A673 (cell line): ENCODE measurements around the gene HTD2. TPM values are rescaled to one million over a fixed set of nuclear protein-coding genes. Genes with fewer than 3 reads are reported as not detected.
"Not testable (repeated sequence)": the region's sequence is repeated elsewhere in the genome, so short reads cannot be mapped to it uniquely, and the experiment has no call there.

Source experiments
- BruUV-seq: library from RNA; stranded (reverse); fragments of 400-500 nt; replicated peaks from 2 replicates; lab custom pipeline; 2021; lab: Mats Ljungman, UMichigan
- CTCF ChIA-PET: fragments of 300-600 bp; sonication (Branson Sonifier 250); formaldehyde crosslinking; loops from one replicate; lab custom pipeline; 2022; ENCODE audit warnings: antibody characterized with exemption; lab: Charles Lee
- POLR2A ChIA-PET: fragments of 300-600 bp; sonication (Branson Sonifier 250); formaldehyde crosslinking; loops from one replicate; lab custom pipeline; 2022; ENCODE audit warnings: antibody characterized with exemption; ENCODE audit not compliant: low non-redundant PET; lab: Charles Lee
- DNase-seq: peaks from one replicate; pipeline ENCODE4 v3.0.0-alpha.2; 2015; ENCODE audit warnings: low spot score
- H3K27ac ChIP-seq: fragments of 200-600 bp; sonication (generic); 2 replicates; pipeline ENCODE4 v1.5.1; 2016; ENCODE audit warnings: mixed run types, low read depth, mild to moderate bottlenecking, mixed read lengths, antibody characterized with exemption, low read length; ENCODE audit not compliant: poor library complexity, severe bottlenecking
- H3K27me3 ChIP-seq: fragments of 200-600 bp; sonication (generic); replicated peaks from 2 replicates; pipeline ENCODE4 v1.6.1; 2017; ENCODE audit warnings: mixed run types, low read depth, mild to moderate bottlenecking, mixed read lengths, antibody characterized with exemption, low read length; ENCODE audit not compliant: insufficient read depth, poor library complexity
- H3K36me3 ChIP-seq: fragments of 200-600 bp; sonication (generic); 2 replicates; pipeline ENCODE4 v1.6.1; 2016; ENCODE audit warnings: mixed run types, mild to moderate bottlenecking, mixed read lengths, antibody characterized with exemption, low read length; ENCODE audit not compliant: insufficient read depth, poor library complexity, severe bottlenecking
- H3K4me1 ChIP-seq: fragments of 200-600 bp; sonication (generic); 2 replicates; pipeline ENCODE4 v1.6.1; 2017; ENCODE audit warnings: mixed run types, mild to moderate bottlenecking, mixed read lengths, antibody characterized with exemption, low read length; ENCODE audit not compliant: insufficient read depth, poor library complexity, severe bottlenecking
- H3K4me3 ChIP-seq: fragments of 200-600 bp; sonication (generic); 2 replicates; pipeline ENCODE4 v1.5.1; 2016; ENCODE audit warnings: low read depth, mixed run types, mild to moderate bottlenecking, mixed read lengths, low read length; ENCODE audit not compliant: poor library complexity, severe bottlenecking
- H3K9me3 ChIP-seq: fragments of 200-600 bp; sonication (generic); 2 replicates; pipeline ENCODE4 v1.6.1; 2016; ENCODE audit warnings: mixed run types, low read depth, mild to moderate bottlenecking, mixed read lengths, antibody characterized with exemption, low read length; ENCODE audit not compliant: poor library complexity, severe bottlenecking
- EZH2 ChIP-seq: fragments of 200-600 bp; sonication (generic); IDR thresholded peaks from 2 replicates; pipeline ENCODE4 v1.6.1; 2017; ENCODE audit warnings: borderline replicate concordance, low read depth, mild to moderate bottlenecking, mixed read lengths, antibody characterized with exemption, low read length; ENCODE audit not compliant: poor library complexity, severe bottlenecking
- intact Hi-C: fragments of 100-400 bp; cut with micrococcal nuclease; formaldehyde crosslinking; loops from one replicate; pipeline ENCODE4 v1.10.0; 2022; ENCODE audit not compliant: unreplicated experiment
- total RNA-seq: library from RNA; stranded (reverse); gene quantifications from 2 replicates; pipeline ENCODE4 v1.2.3, GENCODE V29; 2021
- TF ChIP-seq, protein P1 (sequence below): fragments of 300-800, 200-600 bp; sonication (generic); conservative IDR thresholded peaks from 2 replicates; pipeline ENCODE4 v1.5.1; 2017; ENCODE audit warnings: low read depth, mild to moderate bottlenecking, antibody characterized with exemption, low read length, moderate library complexity, mixed read lengths

The HTD2 gene
- total RNA-seq, 1 experiment from 2014 or later: 9.0 TPM

DNA sequence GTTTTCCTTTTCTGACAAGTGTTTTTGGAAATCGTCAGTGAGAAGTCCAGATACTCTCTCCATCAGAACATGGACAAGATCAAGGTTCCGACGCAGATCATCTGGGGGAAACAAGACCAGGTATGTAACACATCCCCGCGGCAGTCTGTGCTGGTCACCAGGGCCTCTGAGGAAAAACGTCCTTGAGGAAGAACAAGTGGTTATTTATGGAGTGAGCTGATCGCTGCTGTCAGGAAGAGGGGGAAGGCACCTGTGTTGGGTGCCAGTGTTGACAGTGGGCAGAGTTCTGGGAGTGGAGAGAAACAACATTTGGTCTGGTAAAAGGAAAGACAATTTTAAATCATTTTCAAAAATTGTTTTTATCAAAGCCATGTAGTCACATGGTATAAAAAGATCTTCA, 21.0 kb upstream of the HTD2 start:
- Histone ChIP-seq H3K27ac (peak overlapping the region; percentile 47), H3K27me3 (no peaks in the 10 kb centered on the region), H3K9me3 (no peaks in the 10 kb centered on the region), H3K36me3 (peaks cover 77% of the 10 kb centered on the region), H3K4me1 (no peaks in the 10 kb centered on the region), H3K4me3 (no peak overlapping the region)
- BruUV-seq: no TSS peak
- no peak for DNase-seq
- intact Hi-C loops: no loop called here
- no peak for TF ChIP-seq EZH2
- TF ChIP-seq, protein P1, sequence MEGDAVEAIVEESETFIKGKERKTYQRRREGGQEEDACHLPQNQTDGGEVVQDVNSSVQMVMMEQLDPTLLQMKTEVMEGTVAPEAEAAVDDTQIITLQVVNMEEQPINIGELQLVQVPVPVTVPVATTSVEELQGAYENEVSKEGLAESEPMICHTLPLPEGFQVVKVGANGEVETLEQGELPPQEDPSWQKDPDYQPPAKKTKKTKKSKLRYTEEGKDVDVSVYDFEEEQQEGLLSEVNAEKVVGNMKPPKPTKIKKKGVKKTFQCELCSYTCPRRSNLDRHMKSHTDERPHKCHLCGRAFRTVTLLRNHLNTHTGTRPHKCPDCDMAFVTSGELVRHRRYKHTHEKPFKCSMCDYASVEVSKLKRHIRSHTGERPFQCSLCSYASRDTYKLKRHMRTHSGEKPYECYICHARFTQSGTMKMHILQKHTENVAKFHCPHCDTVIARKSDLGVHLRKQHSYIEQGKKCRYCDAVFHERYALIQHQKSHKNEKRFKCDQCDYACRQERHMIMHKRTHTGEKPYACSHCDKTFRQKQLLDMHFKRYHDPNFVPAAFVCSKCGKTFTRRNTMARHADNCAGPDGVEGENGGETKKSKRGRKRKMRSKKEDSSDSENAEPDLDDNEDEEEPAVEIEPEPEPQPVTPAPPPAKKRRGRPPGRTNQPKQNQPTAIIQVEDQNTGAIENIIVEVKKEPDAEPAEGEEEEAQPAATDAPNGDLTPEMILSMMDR: no peak
- CTCF ChIA-PET: no interaction called here
- POLR2A ChIA-PET: no interaction called here

DNA sequence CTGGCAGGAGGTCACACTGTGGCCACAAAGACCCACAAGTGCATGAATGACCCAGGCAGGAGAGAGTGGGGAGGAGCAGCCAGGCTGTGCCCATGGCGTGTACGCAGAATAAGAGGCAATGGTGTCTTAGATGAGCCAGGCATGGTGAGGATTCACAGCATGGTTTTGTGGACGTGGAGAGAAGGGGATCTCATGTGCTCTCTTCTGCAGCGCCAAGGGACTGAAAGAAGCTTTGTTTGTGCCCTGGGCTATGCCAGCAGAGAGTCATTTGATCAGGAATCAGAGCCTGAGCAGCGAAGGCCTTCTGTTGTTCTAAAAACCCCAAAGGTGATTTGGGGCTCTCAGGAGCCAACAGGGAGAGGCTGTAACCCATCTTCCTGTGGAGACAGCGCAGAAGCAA, 19.0 kb upstream of the HTD2 start:
- BruUV-seq: no TSS peak
- no peaks in the 10 kb centered on the region for H3K9me3 ChIP-seq
- no peaks in the 10 kb centered on the region for H3K27me3 ChIP-seq
- TF ChIP-seq, protein P1: no peak
- TF ChIP-seq EZH2: no peak
- CTCF ChIA-PET: no interaction called here
- H3K36me3 ChIP-seq: peaks cover 68% of the 10 kb centered on the region
- H3K4me3 ChIP-seq: no peak overlapping the region
- no peak for DNase-seq
- intact Hi-C loops: no loop called here
- peak overlapping the region; percentile 42 for H3K27ac ChIP-seq
- POLR2A ChIA-PET: no interaction called here
- no peaks in the 10 kb centered on the region for H3K4me1 ChIP-seq

DNA sequence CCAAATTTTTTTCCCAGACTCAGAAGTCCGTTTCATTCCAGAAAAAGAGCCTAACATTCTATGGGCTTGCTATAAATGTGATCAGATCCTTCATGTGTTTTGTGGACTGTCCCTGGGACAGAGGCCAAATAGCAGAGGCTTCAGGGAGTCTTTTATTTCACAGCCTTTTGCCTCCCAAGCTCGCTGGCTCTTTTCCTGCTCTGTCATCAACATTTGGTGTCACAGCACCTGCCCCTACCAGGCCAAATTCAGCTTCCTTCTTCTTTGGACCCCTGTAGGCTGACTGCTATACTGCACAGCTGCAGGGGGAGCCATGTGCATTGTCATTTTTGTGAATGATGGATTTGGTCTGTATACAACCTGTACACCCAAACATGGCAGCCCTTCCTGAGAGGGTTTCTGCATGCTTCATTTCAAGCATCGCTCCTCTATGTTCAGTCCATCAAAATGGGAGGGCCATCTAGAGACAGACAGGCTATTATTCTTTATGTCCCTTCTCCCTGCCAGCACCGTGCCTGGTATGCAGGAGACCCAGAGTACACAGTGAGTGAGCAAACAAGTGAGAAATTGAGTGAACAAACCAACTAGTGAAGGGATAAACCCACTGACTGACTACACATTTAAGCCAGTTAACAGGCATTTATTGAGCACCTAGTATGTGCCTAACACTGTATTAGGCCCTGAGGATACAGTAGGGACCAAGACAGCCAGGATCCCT, 18.1 kb upstream of the HTD2 start:
- POLR2A ChIA-PET: no interaction called here
- Histone ChIP-seq H3K4me1 (no peaks in the 10 kb centered on the region), H3K36me3 (peaks cover 66% of the 10 kb centered on the region), H3K27ac (peak overlapping the region; percentile 42), H3K27me3 (no peaks in the 10 kb centered on the region), H3K9me3 (no peaks in the 10 kb centered on the region), H3K4me3 (no peak overlapping the region)
- intact Hi-C loops: no loop called here
- BruUV-seq: no TSS peak
- DNase-seq: no peak
- TF ChIP-seq EZH2: no peak
- TF ChIP-seq, protein P1: no peak
- CTCF ChIA-PET: no interaction called here

DNA sequence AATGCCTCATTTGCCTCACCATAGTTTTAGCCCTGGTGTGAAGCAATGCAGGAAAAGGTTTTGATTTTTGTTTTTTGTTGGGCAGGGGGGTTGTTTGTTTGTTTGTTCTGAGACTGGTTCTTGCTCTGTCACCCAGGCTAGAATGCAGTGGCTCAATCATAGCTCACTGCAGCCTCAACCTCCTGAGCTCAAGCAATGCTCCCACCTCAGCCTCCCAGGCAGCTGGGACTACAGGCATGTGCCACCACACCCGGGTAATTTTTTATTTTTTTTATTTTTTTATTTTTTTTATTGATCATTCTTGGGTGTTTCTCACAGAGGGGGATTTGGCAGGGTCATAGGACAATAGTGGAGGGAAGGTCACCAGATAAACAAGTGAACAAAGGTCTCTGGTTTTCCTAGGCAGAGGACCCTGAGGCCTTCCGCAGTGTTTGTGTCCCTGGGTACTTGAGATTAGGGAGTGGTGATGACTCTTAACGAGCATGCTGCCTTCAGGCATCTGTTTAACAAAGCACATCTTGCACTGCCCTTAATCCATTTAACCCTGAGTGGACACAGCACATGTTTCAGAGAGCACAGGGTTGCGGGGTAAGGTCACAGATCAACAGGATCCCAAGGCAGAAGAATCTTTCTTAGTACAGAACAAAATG, 17.2 kb upstream of the HTD2 start:
- H3K27ac ChIP-seq, BruUV-seq, DNase-seq, intact Hi-C loops, H3K9me3 ChIP-seq, H3K27me3 ChIP-seq, POLR2A ChIA-PET, CTCF ChIA-PET, H3K4me3 ChIP-seq, H3K4me1 ChIP-seq: not testable (repeated sequence)
- H3K36me3 ChIP-seq: peaks cover 66% of the 10 kb centered on the region

DNA sequence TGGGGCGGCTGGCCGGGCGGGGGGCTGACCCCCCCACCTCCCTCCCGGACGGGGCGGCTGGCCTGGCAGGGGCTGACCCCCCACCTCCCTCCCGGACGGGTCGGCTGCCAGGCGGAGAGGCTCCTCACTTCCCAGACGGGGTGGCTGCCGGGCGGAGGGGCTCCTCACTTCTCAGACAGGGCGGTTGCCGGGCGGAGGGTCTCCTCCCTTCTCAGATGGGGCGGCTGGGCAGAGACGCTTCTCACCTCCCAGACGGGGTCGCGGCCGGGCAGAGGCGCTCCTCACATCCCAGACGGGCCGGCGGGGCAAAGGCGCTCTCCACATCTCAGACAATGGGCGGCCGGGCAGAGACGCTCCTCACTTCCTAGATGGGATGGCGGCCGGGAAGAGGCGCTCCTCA, 15.9 kb upstream of the HTD2 start:
- intact Hi-C loops, POLR2A ChIA-PET, H3K4me1 ChIP-seq, BruUV-seq, H3K27ac ChIP-seq, CTCF ChIA-PET, H3K4me3 ChIP-seq, H3K9me3 ChIP-seq, H3K27me3 ChIP-seq, DNase-seq: not testable (repeated sequence)
- peaks cover 69% of the 10 kb centered on the region for H3K36me3 ChIP-seq
